Ishikawa (cell line): ENCODE data around the gene TNFRSF19.

ENCODE experiments used
- CREB1 ChIP-seq: IDR thresholded peaks from 2 replicates; pipeline ENCODE4 v1.6.1; 2012; ENCODE audit warnings: low read depth
- EGR1 ChIP-seq: IDR thresholded peaks from 2 replicates; pipeline ENCODE4 v1.6.1; 2012
- EP300 ChIP-seq: IDR thresholded peaks from 2 replicates; pipeline ENCODE4 v1.6.1; 2012; ENCODE audit warnings: borderline replicate concordance
- MAX ChIP-seq: IDR thresholded peaks from 2 replicates; pipeline ENCODE4 v1.6.1; 2012
- REST ChIP-seq: IDR thresholded peaks from 2 replicates; pipeline ENCODE4 v1.6.1; 2012; ENCODE audit warnings: low read depth, mild to moderate bottlenecking
- TAF1 ChIP-seq: IDR thresholded peaks from 2 replicates; pipeline ENCODE4 v1.6.1; 2012; ENCODE audit warnings: low read depth, mild to moderate bottlenecking
- TCF12 ChIP-seq: IDR thresholded peaks from 2 replicates; pipeline ENCODE4 v1.6.1; 2012; ENCODE audit warnings: low read depth
- YY1 ChIP-seq: IDR thresholded peaks from 2 replicates; pipeline ENCODE4 v1.6.1; 2012; ENCODE audit warnings: low read depth
- ZBTB7A ChIP-seq: IDR thresholded peaks from 2 replicates; pipeline ENCODE4 v1.6.1; 2012; ENCODE audit warnings: low read depth

- no peak for TF ChIP-seq ZBTB7A
- no peak for TF ChIP-seq MAX
- no peak for TF ChIP-seq YY1
- TF ChIP-seq REST = no peak
- TF ChIP-seq TCF12 = no peak
- TF ChIP-seq EGR1 = no peak
- TF ChIP-seq EP300 = no peak
- no peak for TF ChIP-seq TAF1
- no peak for TF ChIP-seq CREB1
Measured at GRCh38 chr13:23658929-23659541, 88.8 kb downstream of the TNFRSF19 start.
